Breast epithelium (tissue), 3 donors: Measurements from ENCODE around the gene C1QTNF1.

Experiments
- CTCF ChIP-seq, 3 donors: fragments of 450-650 bp; IDR thresholded peaks; one replicate each; pipeline ENCODE4 v1.5.1; 2016 to 2017; ENCODE audit warnings: antibody characterized with exemption in 3 of 3, mild to moderate bottlenecking in 3 of 3, moderate library complexity in 3 of 3
- POLR2AphosphoS5 ChIP-seq, 3 donors: sonication (generic); formaldehyde crosslinking; IDR thresholded peaks; one replicate each; pipeline ENCODE4 v1.6.1; 2017; ENCODE audit warnings: antibody characterized with exemption in 3 of 3

GRCh38 chr17:79044462-79044861 is 20.5 kb downstream of the C1QTNF1 start:
- TF ChIP-seq CTCF (IDR thresholded peaks at IDR 0.05), result no peak
- TF ChIP-seq POLR2AphosphoS5 (IDR thresholded peaks at IDR 0.05), result no peak
